GM12874 (cell line): ENCODE measurements around the gene KCNT1.

Experiments used
- TF ChIP-seq, protein P1 (sequence below): IDR thresholded peaks from 2 replicates; pipeline ENCODE4 v1.5.1; 2011; ENCODE audit warnings: low read depth, mild to moderate bottlenecking, control low read depth, low read length, moderate library complexity; ENCODE audit not compliant: insufficient read depth

The KCNT1 gene

DNA sequence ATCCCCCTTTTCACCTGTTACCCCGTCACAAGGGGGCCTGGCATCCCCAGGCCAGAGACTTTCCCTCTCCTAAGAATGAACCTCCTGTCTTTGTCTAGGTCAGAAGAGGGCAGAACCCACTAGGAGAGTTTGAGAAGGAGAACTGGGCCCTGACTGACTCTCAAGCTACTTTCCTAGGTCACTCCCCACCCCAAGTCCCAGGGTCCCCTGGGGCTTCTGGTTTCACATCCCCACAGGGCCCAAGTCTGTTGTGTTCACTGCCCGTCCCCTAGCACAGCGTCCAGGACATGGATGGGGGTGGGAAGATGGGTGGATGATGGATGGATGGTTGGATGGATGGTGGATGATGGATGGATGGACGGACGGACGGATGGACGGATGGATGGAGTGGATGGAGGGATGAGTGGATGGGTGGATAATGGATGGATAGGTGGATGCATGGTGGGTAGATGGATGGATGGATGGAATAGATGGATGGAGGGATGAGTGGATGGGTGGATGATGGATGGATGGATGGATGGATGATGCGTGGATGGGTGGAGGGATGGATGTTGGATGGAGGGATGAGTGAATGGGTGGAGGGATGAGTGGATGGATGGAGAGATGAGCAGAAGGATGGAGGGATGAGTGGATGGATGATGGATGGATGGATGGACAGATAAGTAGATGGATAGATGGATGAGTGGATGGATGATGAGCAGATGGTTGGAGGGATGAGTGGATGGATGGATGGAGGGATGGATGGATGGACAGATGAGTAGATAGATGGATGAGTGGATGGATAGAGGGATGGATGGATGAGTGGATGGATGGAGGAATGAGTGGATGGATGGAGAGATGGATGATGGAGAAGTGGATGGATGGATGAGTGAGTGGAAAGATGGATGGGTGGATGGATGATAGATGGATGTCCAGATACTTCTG, 50.6 kb downstream of the KCNT1 start:
- TF ChIP-seq, protein P1, sequence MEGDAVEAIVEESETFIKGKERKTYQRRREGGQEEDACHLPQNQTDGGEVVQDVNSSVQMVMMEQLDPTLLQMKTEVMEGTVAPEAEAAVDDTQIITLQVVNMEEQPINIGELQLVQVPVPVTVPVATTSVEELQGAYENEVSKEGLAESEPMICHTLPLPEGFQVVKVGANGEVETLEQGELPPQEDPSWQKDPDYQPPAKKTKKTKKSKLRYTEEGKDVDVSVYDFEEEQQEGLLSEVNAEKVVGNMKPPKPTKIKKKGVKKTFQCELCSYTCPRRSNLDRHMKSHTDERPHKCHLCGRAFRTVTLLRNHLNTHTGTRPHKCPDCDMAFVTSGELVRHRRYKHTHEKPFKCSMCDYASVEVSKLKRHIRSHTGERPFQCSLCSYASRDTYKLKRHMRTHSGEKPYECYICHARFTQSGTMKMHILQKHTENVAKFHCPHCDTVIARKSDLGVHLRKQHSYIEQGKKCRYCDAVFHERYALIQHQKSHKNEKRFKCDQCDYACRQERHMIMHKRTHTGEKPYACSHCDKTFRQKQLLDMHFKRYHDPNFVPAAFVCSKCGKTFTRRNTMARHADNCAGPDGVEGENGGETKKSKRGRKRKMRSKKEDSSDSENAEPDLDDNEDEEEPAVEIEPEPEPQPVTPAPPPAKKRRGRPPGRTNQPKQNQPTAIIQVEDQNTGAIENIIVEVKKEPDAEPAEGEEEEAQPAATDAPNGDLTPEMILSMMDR = no peak

DNA sequence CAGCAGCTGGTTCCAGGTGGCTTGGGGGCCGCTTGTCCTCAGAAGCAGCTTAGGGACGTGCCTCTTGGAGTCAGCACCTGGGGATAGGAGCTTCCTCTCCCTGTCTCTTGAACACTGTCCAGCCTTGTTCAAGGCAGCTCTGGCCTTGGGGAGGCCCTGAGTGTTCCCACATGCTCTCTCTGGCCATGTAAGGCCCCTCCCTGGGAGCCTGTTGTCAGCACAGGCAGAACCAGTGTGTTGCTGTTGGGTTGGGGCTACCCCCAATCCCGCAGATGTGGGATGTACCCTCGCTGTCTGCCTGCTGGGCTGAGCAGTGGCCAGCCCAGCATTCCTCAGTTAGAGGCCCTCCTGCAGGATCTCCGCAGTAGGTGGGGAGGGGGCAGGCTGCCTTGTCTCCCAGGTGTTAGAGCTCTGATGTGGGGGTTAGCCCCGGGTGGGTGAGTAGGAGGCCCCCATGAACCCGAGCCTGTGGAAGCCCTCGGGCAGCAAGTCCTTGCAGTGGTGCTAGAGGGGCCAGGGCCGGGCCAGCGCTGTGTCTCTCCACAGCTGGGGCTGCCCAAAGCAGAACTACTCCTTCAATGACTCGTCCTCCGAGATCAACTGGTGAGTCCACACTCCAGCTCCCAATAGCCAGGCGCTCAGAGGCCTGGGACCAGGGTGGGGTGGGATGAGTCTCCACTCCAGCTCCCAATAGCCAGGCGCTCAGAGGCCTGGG, 51.6 kb downstream of the KCNT1 start:
- TF ChIP-seq, protein P1 = no peak

DNA sequence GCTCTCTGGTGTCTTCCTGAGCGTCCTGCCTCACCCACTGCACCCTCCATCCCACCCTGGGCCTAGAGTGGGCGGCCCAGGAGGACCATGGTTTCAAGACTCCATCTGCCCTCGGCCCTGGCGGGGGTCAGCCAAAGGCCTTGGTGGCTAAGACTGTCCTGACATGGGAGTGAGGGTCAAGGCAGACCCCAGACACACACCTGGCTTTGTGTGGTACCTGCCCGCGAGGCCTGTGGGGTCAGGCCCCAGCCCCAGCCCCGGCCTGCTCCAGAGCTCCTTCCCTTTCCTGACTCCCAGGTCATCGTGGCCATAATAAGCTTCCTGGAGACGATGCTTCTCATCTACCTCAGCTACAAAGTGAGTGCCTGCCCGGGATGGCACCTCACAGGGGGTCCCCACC, 54.6 kb downstream of the KCNT1 start:
- TF ChIP-seq, protein P1 = no peak

DNA sequence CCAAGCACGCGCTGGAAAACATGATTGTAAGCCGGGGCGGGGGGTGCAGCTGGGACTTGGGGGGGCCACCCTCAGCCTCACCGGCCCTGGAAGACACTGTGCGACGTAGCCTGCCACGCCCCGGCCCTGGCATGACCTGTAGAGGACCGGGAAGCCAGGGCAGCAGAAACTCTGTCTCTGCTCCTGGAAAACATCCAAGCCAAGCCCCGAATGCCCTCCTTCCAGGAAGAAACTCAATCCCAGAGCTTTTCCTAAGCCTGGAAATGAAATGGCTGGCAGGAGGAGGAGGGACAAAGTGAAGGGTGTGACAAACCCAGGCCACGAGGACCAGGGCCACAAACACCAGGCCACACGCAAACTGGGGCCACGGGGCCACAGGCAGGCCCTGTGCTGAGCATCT, 55.4 kb downstream of the KCNT1 start:
- TF ChIP-seq, protein P1 = no peak

DNA sequence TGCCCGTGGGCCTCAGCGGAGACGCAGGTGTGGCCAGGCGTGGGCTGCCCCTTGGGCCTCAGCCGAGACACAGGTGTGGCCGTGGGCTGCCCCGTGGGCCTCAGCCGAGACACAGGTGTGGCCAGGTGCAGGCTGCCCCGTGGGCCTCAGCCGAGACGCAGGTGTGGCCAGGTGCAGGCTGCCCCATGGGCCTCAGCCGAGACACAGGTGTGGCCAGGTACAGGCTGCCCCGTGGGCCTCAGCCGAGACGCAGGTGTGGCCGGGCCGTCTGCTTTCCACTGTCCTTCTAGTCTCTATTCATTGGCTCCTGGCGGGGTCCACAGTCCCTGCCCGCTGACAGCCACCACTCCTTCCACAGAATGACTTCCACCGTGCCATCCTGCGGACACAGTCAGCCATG, 56.1 kb downstream of the KCNT1 start:
- TF ChIP-seq, protein P1 = no peak

DNA sequence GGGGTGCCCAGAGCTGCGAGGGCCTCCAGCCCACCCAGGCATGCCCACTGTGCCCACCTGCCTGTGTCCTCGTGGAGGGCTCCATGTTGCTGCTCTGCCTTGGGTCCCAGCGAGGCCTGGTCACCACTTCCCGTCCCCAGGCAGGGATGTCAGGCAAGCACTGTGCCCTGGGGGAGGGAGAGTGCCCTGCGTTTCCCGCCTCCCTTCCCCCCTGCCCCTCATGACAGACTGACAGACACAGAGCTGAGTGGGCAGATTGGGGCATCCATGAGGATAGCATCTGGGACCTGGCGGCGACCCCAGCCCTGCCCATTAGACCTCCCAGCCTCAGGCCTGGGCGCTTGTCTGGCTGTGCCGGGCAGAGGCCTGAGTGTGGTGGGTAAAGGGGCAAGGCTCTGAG, 56.9 kb downstream of the KCNT1 start:
- TF ChIP-seq, protein P1 = no peak

DNA sequence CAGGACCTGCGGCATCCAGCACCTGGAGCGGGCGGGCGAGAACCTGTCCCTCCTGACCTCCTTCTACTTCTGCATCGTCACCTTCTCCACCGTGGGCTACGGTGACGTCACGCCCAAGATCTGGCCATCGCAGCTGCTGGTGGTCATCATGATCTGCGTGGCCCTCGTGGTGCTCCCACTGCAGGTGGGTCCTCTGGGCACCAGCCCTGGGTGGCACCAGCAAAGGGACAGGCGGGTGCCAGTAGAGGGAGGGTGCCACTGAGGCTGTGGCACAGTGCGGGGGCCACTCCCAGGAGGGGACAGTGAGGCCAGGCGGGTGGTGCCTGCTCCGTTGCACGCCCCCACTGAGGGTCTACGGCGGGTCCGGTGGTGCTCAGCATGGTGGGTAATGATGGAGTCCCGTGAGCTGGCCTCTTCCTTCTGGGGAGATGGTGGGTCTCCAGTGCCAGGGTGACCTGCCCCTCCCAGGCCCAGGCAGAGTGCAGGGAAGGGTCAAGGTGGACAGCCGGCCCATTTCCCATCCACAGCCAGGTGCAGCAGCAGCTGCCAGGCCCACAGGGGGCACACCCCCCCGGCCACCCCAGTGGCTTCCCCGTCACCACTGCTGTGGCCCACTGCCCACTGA, 57.8 kb downstream of the KCNT1 start:
- TF ChIP-seq, protein P1 = no peak
